GM18520 (cell line): ENCODE results near the gene SPEG.

Source experiments
- ATAC-seq: cut with Tn5 transposase; IDR thresholded peaks from one replicate; pipeline ENCODE4 v1.9.1; 2021; ENCODE audit not compliant: unreplicated experiment

Gene SPEG

GRCh38 chr2:219475278-219475677 is 40.6 kb downstream of the SPEG start:
- ATAC-seq = no peak

GRCh38 chr2:219475697-219476651 is 41.3 kb downstream of the SPEG start:
- ATAC-seq = no peak

- no peak for ATAC-seq
Observed at GRCh38 chr2:219476652-219477151, 42.1 kb downstream of the SPEG start.

- ATAC-seq = no peak
Observed at GRCh38 chr2:219477179-219477578, 42.5 kb downstream of the SPEG start.

- no peak for ATAC-seq
Observed at GRCh38 chr2:219477815-219478214, 43.2 kb downstream of the SPEG start.

- ATAC-seq = no peak
Observed at GRCh38 chr2:219478916-219479315, 44.3 kb downstream of the SPEG start.

GRCh38 chr2:219480004-219480403 is 45.4 kb downstream of the SPEG start:
- ATAC-seq = no peak

- no peak for ATAC-seq
Observed at GRCh38 chr2:219482674-219483405, 48.2 kb downstream of the SPEG start.

- ATAC-seq = no peak
Observed at GRCh38 chr2:219483451-219484342, 49.1 kb downstream of the SPEG start.

- no peak for ATAC-seq
Observed at GRCh38 chr2:219484343-219485200, 49.9 kb downstream of the SPEG start.

- ATAC-seq = no peak
Observed at GRCh38 chr2:219485201-219485580, 50.5 kb downstream of the SPEG start.

GRCh38 chr2:219486380-219486959 is 51.8 kb downstream of the SPEG start:
- no peak for ATAC-seq

GRCh38 chr2:219488149-219488843 is 53.7 kb downstream of the SPEG start:
- ATAC-seq = no peak

GRCh38 chr2:219488844-219489194 is 54.2 kb downstream of the SPEG start:
- no peak for ATAC-seq

- no peak for ATAC-seq
Observed at GRCh38 chr2:219489315-219489714, 54.7 kb downstream of the SPEG start.

GRCh38 chr2:219490186-219490585 is 55.5 kb downstream of the SPEG start:
- ATAC-seq = no peak

- no peak for ATAC-seq
Observed at GRCh38 chr2:219490600-219491130, 56.0 kb downstream of the SPEG start.

- ATAC-seq = no peak
Observed at GRCh38 chr2:219491278-219491963, 56.8 kb downstream of the SPEG start.
